ENCODE results near the gene LCN12.

- TF ChIP-seq GATA3 (IDR thresholded peaks at IDR 0.05; ENCODE audit: low read depth, low read length) (no peak), GATA2 (IDR thresholded peaks at IDR 0.05; ENCODE audit: low read depth, low read length) (no peak)
These were observed 30.4 kb upstream of the LCN12 start for GRCh38 chr9:136921718-136922117.

Data from SH-SY5Y (cell line).